Islet precursor cell (in vitro differentiated cells): ENCODE data around the gene ID3.
"Not testable (repeated sequence)": the region's sequence is repeated elsewhere in the genome, so short reads cannot be mapped to it uniquely, and the experiment has no call there.

Experiments
- DNase-seq: peaks from one replicate; pipeline ENCODE4 v3.0.0-alpha.2; 2018

Gene ID3

GRCh38 chr1:23546897-23547584, 12.3 kb downstream of the ID3 start:
- DNase-seq: no peak

DNA sequence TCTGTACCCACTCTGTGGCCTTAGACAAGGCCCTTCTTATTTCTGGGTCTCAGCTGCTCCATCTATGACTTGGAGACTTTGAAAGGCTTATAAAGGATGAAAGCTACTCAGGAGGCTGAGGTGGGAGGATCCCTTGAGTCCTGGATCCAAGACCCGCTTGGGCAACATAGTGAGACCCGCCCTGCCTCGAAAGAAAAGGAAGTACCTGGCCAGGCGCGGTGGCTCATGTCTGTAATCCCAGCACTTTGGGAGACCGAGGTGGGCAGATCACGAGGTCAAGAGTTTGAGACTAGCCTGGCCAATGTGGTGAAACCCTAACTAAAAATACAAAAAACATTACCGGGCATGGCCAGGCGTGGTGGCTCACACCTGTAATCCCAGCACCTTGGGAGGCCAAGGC, 13.4 kb downstream of the ID3 start:
- DNase-seq: no peak

GRCh38 chr1:23544444-23545389, 14.6 kb downstream of the ID3 start:
- peak; percentile 90 for DNase-seq

DNA sequence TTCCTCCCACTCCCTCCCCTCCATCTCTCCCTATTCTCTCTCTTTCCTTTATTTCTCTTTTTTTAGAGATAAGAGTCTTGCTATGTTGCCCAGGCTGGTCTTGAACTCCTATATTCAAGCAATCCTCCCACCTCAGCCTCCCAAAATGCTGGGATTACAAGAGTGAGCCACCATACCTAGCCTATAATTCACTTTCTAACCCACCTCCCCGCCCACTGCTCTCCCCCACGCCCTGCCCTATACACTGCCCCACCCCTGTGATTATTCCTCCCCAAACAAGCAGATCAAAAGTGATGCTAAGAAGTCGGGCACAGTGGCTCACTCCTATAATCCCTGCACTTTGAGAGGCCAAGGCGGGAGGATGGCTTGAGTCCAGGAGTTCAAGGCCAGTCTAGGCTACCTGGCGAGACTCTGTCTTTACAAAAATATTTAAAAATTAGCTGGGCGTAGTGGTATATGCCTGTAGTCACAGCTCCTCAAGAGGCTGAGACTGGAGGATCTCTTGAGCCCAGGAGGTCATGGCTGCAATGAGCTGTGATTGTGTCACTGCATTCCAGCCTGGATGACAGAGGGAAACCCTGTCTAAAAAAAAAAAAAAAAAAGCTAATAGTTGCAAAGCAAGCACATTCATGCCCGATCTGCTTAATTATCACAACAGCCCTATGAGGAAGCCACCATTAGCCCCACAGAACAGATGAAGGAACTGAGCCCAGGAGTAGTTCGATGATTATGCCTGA, 15.4 kb downstream of the ID3 start:
- peak; percentile 56 for DNase-seq

DNA sequence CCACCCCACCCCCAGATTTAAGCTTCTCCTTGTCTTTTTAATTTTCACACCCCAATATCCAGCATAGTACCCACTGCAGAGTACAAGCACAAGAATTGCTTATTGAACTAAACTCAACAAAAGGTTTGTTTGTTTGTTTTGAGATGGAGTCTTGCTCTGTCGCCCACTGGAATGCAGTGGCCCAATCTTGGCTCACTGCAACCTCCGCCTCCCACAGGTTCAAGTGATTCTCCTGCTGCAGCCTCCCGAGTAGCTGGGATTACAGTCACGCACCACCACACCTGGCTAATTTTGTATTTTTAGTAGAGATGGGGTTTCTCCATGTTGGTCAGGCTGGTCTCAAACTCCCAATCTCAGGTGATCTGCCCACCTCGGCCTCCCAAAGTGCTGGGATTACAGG, 16.4 kb downstream of the ID3 start:
- not testable (repeated sequence) for DNase-seq

GRCh38 chr1:23539698-23540266, 19.5 kb downstream of the ID3 start:
- DNase-seq: peak; percentile 99

- DNase-seq: no peak
Observed at GRCh38 chr1:23537296-23537973, 21.9 kb downstream of the ID3 start.

DNA sequence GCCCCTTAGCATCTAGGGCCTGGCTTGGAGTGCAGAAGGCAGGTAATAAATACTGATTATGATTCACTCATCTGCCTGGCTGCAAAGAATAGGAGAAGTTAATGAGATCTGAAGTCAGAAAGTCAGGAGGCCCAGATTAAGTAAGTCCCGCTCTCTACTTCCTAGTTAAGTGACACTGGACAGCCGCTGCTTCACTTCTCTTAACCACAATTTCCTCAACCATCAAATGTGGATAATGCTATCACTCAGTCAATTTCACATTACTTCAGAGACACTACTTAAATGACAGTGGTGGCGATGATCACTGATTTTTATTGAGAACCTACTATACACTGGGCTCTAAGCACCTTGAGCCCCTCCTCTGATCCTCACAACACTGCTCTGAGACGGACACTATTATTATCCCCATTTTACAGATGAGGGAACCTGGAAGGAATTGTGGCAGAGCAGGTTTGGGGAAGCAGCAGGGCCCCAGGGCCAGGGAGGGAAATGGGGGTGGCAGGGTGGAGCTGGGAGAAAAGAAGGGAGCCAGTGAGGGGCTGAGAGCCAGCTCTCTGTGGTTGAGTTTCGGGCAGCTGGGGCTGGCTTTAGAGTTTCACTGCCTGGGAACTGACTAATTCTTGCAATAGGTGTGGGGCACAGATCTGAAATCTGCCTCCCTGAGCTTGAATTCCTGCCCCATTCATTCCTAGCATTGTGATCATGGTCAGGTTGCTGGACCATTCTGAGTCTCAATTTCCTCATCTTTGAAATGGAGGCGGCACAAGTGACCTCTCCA, 25.9 kb downstream of the ID3 start:
- DNase-seq: peak; percentile 45

- no peak for DNase-seq
Observed at GRCh38 chr1:23531562-23532094, 27.7 kb downstream of the ID3 start.

DNA sequence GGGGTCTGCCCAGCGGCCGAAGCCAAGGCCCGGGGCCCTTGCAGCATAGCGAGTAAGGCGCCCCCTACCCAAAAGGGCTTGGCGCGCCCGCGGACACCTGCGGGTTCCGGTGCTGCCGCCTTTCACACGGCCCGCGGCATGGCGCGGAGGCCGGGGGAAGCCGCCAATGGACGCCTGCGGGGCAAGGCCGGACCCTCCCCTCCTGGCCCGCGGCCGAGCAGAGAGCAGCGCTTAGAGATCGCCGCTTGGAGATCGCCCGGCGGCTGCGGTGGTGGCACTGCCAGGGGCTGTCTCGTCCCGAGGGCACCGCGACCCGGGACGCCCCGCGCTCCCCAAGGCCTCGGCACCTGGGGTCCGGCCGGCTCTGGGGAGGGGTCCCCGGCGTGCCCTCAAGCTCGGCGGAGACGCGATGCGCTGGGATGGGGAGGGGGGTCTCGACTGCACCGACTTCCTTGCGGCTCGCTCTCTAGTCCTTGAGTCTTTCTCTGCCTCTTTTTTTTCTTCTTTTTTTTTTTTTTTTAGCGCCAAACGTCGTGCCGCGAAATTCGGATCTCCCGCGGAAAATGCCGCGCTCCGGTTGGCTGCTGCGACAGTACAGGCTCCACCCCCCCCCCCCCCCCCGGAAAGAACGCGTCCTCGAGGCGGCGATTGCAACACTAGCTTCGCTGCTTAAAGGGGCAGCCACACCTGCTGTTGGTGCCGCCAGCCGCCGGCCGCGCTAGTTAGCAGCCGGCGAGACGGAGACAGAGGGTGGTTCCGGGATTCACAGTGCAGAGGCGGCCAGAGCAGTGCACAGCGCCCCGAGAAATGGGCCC, 28.3 kb downstream of the ID3 start, which contains the start of gene E2F2:
TSS of gene E2F2 (minus strand) at position 487 of the 815 bp plus-strand sequence. CDS start at position 47, 440 bp downstream.
- peak; percentile 92 for DNase-seq

DNA sequence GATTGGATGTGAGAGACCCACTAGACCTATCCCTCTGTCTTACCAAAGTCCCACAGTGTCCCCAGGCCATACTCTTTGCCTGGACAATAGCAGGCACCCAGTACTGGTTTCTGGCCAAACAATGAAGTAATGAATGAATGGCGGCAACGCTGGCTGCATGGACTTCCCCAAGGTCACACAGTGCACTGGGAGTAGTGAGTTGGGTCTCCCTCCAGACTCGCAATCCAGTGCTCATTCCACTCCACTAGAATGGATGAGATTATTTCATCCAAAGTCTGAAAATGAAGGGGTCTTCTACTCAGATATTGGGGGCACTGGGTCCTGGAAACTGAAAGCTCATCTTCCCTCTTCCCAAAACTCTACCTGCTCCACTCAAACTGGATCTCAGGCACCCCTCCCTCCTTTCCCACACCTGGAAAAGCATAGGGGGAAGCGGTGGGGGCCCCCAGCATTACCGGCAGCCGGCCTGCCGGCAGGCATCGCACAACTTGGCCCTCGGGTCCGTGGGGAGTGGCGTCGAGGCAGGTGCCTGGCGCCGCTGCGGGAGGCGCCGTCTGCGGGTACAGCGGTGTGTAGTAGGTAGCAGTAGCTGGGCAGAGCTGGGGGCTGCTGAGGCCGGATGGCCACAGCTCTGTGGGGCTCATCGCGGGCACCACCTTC, 29.1 kb downstream of the ID3 start:
- no peak for DNase-seq

- DNase-seq: no peak
Observed at GRCh38 chr1:23529146-23530086, 29.9 kb downstream of the ID3 start.

DNA sequence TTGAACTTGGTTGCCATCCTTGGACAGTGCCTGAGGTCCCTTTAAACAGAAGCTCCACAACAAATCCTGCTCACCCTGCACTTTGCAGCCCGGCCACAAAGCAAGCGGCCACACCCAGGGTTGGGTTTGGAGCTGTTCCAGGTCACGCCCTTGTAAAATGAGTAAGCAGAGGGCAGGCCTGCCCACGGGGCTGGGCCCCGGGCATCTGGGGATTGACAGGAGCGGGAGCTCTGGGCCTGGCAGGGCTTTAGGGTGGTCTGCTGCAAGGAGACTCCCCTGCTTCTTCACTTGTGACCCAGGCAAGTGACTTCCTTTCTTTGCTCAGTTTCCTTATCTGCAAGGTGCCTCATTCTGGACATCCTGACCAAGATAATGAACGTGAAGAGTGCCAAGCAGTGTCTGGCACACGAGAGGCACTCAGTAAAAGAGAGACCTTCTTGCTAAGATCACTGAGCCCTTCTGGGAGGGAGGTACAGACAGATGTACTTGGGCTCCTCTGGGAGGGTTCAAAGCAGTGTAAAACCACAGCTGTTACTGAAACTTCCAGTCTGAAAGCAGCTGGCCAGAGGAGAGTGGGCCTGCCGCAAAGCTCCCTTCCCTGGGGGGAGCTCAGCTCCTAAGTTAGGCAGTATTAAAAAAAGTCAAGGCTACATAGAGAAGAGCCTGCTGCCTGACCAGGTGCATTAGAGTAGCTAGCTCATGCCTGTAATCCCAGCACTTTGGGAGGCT, 30.9 kb downstream of the ID3 start:
- peak; percentile 65 for DNase-seq

- DNase-seq: no peak
Observed at GRCh38 chr1:23527900-23528249, 31.4 kb downstream of the ID3 start.

DNA sequence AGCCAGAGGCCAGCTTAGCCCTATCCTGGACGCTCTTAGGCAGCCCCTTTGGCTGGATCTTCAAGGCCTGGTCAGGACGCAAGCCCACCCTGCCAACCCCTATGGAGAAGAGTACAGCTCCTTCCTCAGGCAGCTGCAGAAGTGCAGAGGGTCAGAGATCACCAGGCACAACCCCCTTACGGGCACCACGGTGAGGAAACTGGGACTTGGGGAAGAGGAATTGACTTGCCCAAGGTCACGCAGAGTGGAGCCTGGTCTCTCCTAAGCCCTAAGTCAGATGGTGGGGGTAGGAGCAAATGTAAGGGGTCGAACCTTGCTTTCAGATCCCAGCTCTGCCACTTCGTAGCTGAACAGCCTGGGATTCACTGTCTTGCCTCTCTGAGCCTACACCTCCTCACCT, 31.9 kb downstream of the ID3 start:
- no peak for DNase-seq

DNA sequence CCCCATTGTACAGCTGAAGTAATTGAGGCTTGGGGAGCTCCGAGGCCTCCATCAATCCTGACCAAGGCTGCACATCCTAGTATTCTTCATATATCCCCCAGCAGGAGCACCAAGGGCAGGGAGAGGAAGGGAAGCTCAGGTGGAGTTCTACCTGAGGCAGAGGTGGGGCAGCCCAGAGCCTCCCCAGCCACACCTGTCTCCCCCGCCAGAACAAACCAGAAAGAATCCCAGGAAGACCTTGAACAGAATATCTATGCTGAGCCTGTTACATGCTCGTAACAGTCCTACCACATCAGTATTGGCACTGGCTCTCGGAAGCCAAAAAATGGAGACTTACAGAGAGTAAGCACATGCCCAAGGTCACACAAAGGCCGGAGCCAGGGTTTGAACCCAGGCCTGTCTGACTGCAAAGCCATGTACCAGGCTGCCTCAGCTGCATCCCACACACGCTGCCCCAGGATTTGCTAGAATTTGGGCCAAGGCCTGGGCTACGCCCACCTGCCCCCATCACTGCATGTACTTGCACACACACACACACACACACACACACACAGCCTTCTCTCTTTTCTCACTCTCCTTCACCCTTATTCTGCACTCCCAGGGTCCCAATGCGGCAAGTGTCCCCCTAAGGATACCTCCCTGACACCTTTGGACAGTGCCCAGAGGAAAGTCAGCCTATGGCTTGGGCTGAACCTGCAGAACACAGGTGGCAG, 32.8 kb downstream of the ID3 start:
- DNase-seq: no peak

- no peak for DNase-seq
Observed at GRCh38 chr1:23525558-23526250, 33.6 kb downstream of the ID3 start.
